Psoas muscle (tissue), 8 donors: ENCODE measurements around the gene AP3M1. TPM values are rescaled to one million over a fixed set of nuclear protein-coding genes. Genes with fewer than 3 reads are reported as not detected.
"Not testable (repeated sequence)": the region's sequence is repeated elsewhere in the genome, so short reads cannot be mapped to it uniquely, and the experiment has no call there.

Source experiments
- ATAC-seq, 4 donors: fragments of 200-7000 bp; cut with Tn5 transposase; one replicate each; pipeline ENCODE4 v1.9.1; 2020; ENCODE audit warnings: moderate library complexity in 3 of 4, mild to moderate bottlenecking in 2 of 4
- DNase-seq, 2 donors: peaks; one replicate each; pipeline ENCODE4 v3.0.0-alpha.2; 2020
- H3K27ac ChIP-seq: fragments of 200-600 bp; one replicate; pipeline ENCODE4 v1.8.0; 2022
- H3K27me3 ChIP-seq, 3 donors: fragments of 200-600 bp in 1 of 3; one replicate each; pipeline versions ENCODE4 v1.6.1 to v1.8.0; 2013 to 2022; ENCODE audit warnings: low read length in 2 of 3, mild to moderate bottlenecking in 2 of 3, moderate library complexity in 1 of 3; ENCODE audit not compliant: insufficient read depth in 3 of 3
- H3K36me3 ChIP-seq, 2 donors: fragments of 200-600 bp in 1 of 2; one replicate each; pipeline versions ENCODE4 v1.6.1 to v1.8.0; 2013 to 2022; ENCODE audit warnings: low read depth in 1 of 2, mild to moderate bottlenecking in 1 of 2, moderate library complexity in 1 of 2; ENCODE audit not compliant: insufficient read depth in 1 of 2
- H3K4me1 ChIP-seq: fragments of 200-600 bp; one replicate; pipeline ENCODE4 v1.8.0; 2022
- H3K4me3 ChIP-seq: fragments of 200-600 bp; one replicate; pipeline ENCODE4 v1.8.0; 2022; ENCODE audit warnings: mild to moderate bottlenecking
- H3K9me3 ChIP-seq: fragments of 200-600 bp; one replicate; pipeline ENCODE4 v1.8.0; 2022
- CTCF ChIP-seq: fragments of 200-600 bp; IDR thresholded peaks from one replicate; pipeline ENCODE4 v1.8.0; 2022; ENCODE audit warnings: antibody characterized with exemption
- WGBS, 3 donors: extraction: QIAGEN DNeasy Blood & Tissue Kit; methylation state at CpG; one replicate each; pipeline versions ENCODE4 v1.1.6 to v1.1.7; 2013; 5-methylcytosine and 5-hydroxymethylcytosine counted together
- intact Hi-C, 2 donors: fragments of 100-400 bp; cut with DNase I; formaldehyde crosslinking; loops; one replicate each; pipeline versions ENCODE4 v1.11.0 to v1.14.2; 2022
- polyA plus RNA-seq, 3 donors: library from polyadenylated mRNA; stranded (reverse); fragments of 200-250 nt; gene quantifications; one replicate each; pipeline ENCODE4 v1.2.3, GENCODE V29; 2013
- total RNA-seq, 4 donors: library from RNA; stranded (reverse); fragmentation: NEBNext Ultra II Directional in 2 of 4; extraction: Animal tissue kit (Norgen Biotek cat#: 25700) in 2 of 4; gene quantifications; one replicate each; pipeline versions ENCODE4 v1.2.1 to v1.2.4, GENCODE V29; 2021 to 2023
- donor health status: healthy with polysubstance abuse.
- donor health status: DM: no; HTN: no; CAD: no; lungs with moderate emphysema.
- donor health status: Bipolar disorder and iron deficiency.
- donor health status: healthy.
- donor health status: DM: yes; HTN: yes; CAD: no.
- donor health status: DM: no; HTN: no; CAD: no.
- donor health status: DM: no; HTN: no; CAD: no.
- donor health status: DM: yes; HTN: yes; CAD: no.

AP3M1 gene
- total and polyA plus RNA-seq, 7 donors = 9.5 to 26.9 (median 20.1) TPM

- intact Hi-C loops = no loop called here
Measured at GRCh38 chr10:74190494-74190893, 39.9 kb upstream of the AP3M1 start.

GRCh38 chr10:74189999-74190421, 39.4 kb upstream of the AP3M1 start:
- ATAC-seq (no peak), DNase-seq (no peak)
- no peaks in the 10 kb centered on the region for H3K27me3 ChIP-seq
- H3K36me3 ChIP-seq = no peaks in the 10 kb centered on the region
- no peak overlapping the region for H3K27ac ChIP-seq
- H3K9me3 ChIP-seq = no peaks in the 10 kb centered on the region
- no peak overlapping the region for H3K4me3 ChIP-seq
- WGBS, 3 donors = 40 to 60% (median 44%) methylated on average over 3 of the region's 3 CpGs
- peaks cover 7% of the 10 kb centered on the region for H3K4me1 ChIP-seq
- no peak for TF ChIP-seq CTCF
- intact Hi-C loops = no loop called here

More at GRCh38 chr10:74190494-74190893, 39.9 kb upstream of the AP3M1 start:
- no peak for DNase-seq
- H3K27me3 ChIP-seq = no peaks in the 10 kb centered on the region
- H3K9me3 ChIP-seq = no peaks in the 10 kb centered on the region
- H3K4me1 ChIP-seq = peaks cover 7% of the 10 kb centered on the region
- TF ChIP-seq CTCF = no peak
- no peaks in the 10 kb centered on the region for H3K36me3 ChIP-seq
- no peak overlapping the region for H3K4me3 ChIP-seq
- H3K27ac ChIP-seq = no peak overlapping the region
- no peak for ATAC-seq

GRCh38 chr10:74188617-74189016, 38.0 kb upstream of the AP3M1 start:
- H3K36me3 ChIP-seq, H3K27ac ChIP-seq, intact Hi-C loops, H3K9me3 ChIP-seq, H3K4me3 ChIP-seq, H3K4me1 ChIP-seq, H3K27me3 ChIP-seq, DNase-seq, ATAC-seq: not testable (repeated sequence)
- WGBS, 3 donors = 96 to 98% (median 97%) methylated on average over 13 of the region's 13 CpGs

GRCh38 chr10:74187237-74187636, 36.6 kb upstream of the AP3M1 start:
- Histone ChIP-seq H3K27ac (no peak overlapping the region), H3K4me3 (no peak overlapping the region), H3K4me1 (peaks cover 7% of the 10 kb centered on the region), H3K27me3 (no peaks in the 10 kb centered on the region), H3K9me3 (no peaks in the 10 kb centered on the region), H3K36me3 (no peaks in the 10 kb centered on the region)
- 89 to 94% (median 93%) methylated on average over 1 of the region's 1 CpG for WGBS, 3 donors
- no peak for DNase-seq
- ATAC-seq = no peak
- TF ChIP-seq CTCF = no peak
- intact Hi-C loops = no loop called here

- Histone ChIP-seq H3K36me3 (no peaks in the 10 kb centered on the region), H3K4me1 (peaks cover 7% of the 10 kb centered on the region), H3K27me3 (no peaks in the 10 kb centered on the region), H3K4me3 (no peak overlapping the region), H3K9me3 (no peaks in the 10 kb centered on the region), H3K27ac (no peak overlapping the region)
- no peak for TF ChIP-seq CTCF
- intact Hi-C loops = no loop called here
- DNase-seq (no peak), ATAC-seq (no peak)
Measured at GRCh38 chr10:74186678-74187077, 36.0 kb upstream of the AP3M1 start.
